ENCODE data around the gene COQ10A.

The COQ10A gene

GRCh38 chr12:56299308-56299852 is 32.6 kb downstream of the COQ10A start:
- peaks cover 20% of the 10 kb centered on the region for H3K4me1 ChIP-seq (ENCODE audit: control insufficient read depth, insufficient read depth, low read length, unreplicated experiment)
- peak overlapping the region; percentile 56 for H2AFZ ChIP-seq (ENCODE audit: low read length, unreplicated experiment)
- peak overlapping the region; percentile 76 for H3K27ac ChIP-seq (ENCODE audit: low read depth, low read length)
- H3K79me2 ChIP-seq (ENCODE audit: control insufficient read depth, insufficient read depth, low read length, unreplicated experiment) = peaks cover 50% of the 10 kb centered on the region
- H3K27me3 ChIP-seq (ENCODE audit: insufficient read depth, low read length) = no peaks in the 10 kb centered on the region
- peaks cover 6% of the 10 kb centered on the region; the same call in 1 of the 2 replicates for H3K36me3 ChIP-seq (ENCODE audit: insufficient read depth, low read length)
- H3K4me3 ChIP-seq (ENCODE audit: low read depth, low read length) = peak overlapping the region; percentile 90

DNA sequence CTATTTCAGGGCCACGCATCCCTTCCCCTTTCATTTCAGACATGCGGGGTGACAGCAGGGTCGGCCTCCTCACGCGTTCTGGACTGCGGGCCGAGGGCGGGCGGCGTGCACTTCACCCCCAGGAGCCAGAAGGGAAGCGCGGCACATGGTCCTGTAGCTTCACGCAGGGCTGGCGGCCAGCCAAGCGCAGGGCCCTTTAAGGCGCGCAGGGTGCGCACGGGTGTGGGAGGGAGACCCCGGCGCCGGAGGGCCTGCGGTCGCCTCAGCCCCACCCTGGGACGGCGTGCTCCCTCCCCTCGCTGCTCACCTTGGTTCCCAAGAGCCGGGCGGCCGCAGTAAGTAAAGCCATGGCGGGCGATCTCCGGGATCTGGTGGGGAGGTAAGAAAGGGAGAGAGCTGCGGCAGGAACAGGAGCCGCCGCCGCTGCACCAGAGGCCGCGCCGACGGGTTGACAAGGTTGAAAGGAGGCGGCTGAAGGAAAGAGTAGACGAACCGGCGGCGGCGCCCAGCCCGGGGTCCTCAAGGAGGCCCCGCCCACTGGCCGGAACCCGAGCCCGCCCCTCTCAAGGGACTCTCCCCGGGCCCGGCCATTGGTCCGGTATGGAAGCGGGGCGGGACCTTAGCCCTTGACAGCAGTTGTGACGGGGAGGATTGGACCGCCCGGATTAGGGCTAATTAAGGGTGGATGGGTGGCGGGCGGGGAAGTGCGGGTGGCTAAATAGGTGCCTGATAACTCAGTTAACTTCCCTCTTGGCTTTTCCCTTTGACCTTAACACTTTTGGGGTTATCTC is 33.3 kb downstream of the COQ10A start, which contains the start of gene CS:
CS (minus strand) TSS at position 478 of the 791 bp plus-strand sequence; CDS start at position 349, 129 bp downstream.
- Histone ChIP-seq H3K79me2 (ENCODE audit: control insufficient read depth, insufficient read depth, low read length, unreplicated experiment) (peaks cover 45% of the 10 kb centered on the region), H3K36me3 (ENCODE audit: insufficient read depth, low read length) (peaks cover 6% of the 10 kb centered on the region; the same call in 1 of the 2 replicates), H3K27ac (ENCODE audit: low read depth, low read length) (peak within 1 kb of the TSS; percentile 76), H3K4me1 (ENCODE audit: control insufficient read depth, insufficient read depth, low read length, unreplicated experiment) (peaks cover 20% of the 10 kb centered on the region), H3K4me3 (ENCODE audit: low read depth, low read length) (peak within 1 kb of the TSS; percentile 90), H3K27me3 (ENCODE audit: insufficient read depth, low read length) (no peaks in the 10 kb centered on the region), H2AFZ (ENCODE audit: low read length, unreplicated experiment) (peak within 1 kb of the TSS; percentile 85)

GRCh38 chr12:56300644-56301464 is 34.1 kb downstream of the COQ10A start:
- Histone ChIP-seq H3K36me3 (ENCODE audit: insufficient read depth, low read length) (peaks cover 6% of the 10 kb centered on the region; the same call in 1 of the 2 replicates), H3K79me2 (ENCODE audit: control insufficient read depth, insufficient read depth, low read length, unreplicated experiment) (peaks cover 42% of the 10 kb centered on the region), H2AFZ (ENCODE audit: low read length, unreplicated experiment) (peak overlapping the region; percentile 85), H3K27ac (ENCODE audit: low read depth, low read length) (peak overlapping the region; percentile 76), H3K4me3 (ENCODE audit: low read depth, low read length) (peak overlapping the region; percentile 90), H3K4me1 (ENCODE audit: control insufficient read depth, insufficient read depth, low read length, unreplicated experiment) (peaks cover 20% of the 10 kb centered on the region), H3K27me3 (ENCODE audit: insufficient read depth, low read length) (no peaks in the 10 kb centered on the region)

GRCh38 chr12:56304276-56304675 is 37.5 kb downstream of the COQ10A start:
- Histone ChIP-seq H3K27me3 (ENCODE audit: insufficient read depth, low read length) (no peaks in the 10 kb centered on the region), H2AFZ (ENCODE audit: low read length, unreplicated experiment) (no peak overlapping the region), H3K27ac (ENCODE audit: low read depth, low read length) (no peak overlapping the region), H3K4me3 (ENCODE audit: low read depth, low read length) (no peak overlapping the region), H3K36me3 (ENCODE audit: insufficient read depth, low read length) (peaks cover 6% of the 10 kb centered on the region; the same call in 1 of the 2 replicates), H3K79me2 (ENCODE audit: control insufficient read depth, insufficient read depth, low read length, unreplicated experiment) (peaks cover 8% of the 10 kb centered on the region), H3K4me1 (ENCODE audit: control insufficient read depth, insufficient read depth, low read length, unreplicated experiment) (peaks cover 8% of the 10 kb centered on the region)

- Histone ChIP-seq H3K27ac (ENCODE audit: low read depth, low read length) (no peak overlapping the region), H3K27me3 (ENCODE audit: insufficient read depth, low read length) (no peaks in the 10 kb centered on the region), H3K79me2 (ENCODE audit: control insufficient read depth, insufficient read depth, low read length, unreplicated experiment) (peaks cover 3% of the 10 kb centered on the region), H2AFZ (ENCODE audit: low read length, unreplicated experiment) (no peak overlapping the region), H3K36me3 (ENCODE audit: insufficient read depth, low read length) (peaks cover 10% of the 10 kb centered on the region; the same call in 1 of the 2 replicates), H3K4me3 (ENCODE audit: low read depth, low read length) (no peak overlapping the region), H3K4me1 (ENCODE audit: control insufficient read depth, insufficient read depth, low read length, unreplicated experiment) (peaks cover 8% of the 10 kb centered on the region)
Measured at GRCh38 chr12:56304872-56305590, 38.3 kb downstream of the COQ10A start.

DNA sequence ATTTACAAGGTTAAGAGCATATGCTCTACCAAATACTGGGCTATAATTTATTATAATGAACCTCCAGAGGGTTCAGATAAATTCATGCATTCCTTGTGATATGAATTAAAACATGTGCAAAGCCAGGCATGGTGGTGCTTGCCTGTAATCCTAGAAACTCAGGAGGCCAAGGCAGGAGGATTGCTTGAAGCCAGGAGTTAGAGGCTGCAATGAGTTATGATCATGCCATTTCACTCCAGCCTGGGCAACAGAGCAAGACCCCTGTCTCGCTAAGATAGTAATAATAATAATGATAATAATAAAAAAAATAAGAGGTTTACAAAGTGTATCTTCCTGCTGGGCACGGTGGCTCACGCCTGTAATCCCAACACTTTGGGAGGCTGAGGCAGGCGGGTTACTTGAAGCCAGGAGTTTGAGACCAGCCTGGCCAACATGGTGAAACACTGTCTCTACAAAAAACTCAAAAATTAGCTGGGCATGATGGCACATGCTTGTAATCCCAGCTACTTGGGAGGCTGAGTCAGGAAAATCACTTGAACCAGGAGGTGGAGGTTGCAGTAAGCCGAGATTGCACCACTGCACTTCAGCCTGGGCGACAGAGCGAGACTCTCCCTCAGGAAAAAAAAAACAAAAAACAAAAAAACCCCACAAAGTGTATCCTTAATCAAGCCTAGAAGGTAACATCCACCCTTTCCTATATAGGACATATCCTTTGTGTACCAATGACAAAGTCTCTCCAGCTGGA is 40.7 kb downstream of the COQ10A start:
- H3K36me3 ChIP-seq (ENCODE audit: insufficient read depth, low read length) = peaks cover 17% of the 10 kb centered on the region; the same call in 1 of the 2 replicates

DNA sequence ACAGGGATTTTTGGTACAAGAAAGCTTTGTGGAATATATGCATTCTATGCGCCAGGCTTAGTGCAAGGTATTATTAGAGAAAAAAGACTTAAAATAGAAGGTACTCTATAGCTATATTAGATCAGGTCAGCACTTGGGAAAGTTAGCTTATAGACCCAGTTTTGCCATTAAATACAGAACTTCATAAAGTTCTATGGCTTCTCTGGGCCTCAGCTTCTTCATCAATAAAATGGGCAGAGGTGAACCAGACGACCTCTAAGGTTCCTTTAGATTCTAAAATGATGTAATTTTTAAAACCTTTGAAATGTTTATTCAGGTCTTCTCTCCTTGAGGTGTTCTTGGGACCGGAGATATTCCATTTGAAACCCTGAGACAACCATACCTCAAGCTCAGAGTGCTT is 42.0 kb downstream of the COQ10A start:
- Histone ChIP-seq H3K4me3 (ENCODE audit: low read depth, low read length) (no peak overlapping the region), H3K4me1 (ENCODE audit: control insufficient read depth, insufficient read depth, low read length, unreplicated experiment) (no peaks in the 10 kb centered on the region), H3K27me3 (ENCODE audit: insufficient read depth, low read length) (no peaks in the 10 kb centered on the region), H3K36me3 (ENCODE audit: insufficient read depth, low read length) (peaks cover 17% of the 10 kb centered on the region; the same call in 1 of the 2 replicates), H3K27ac (ENCODE audit: low read depth, low read length) (no peak overlapping the region), H2AFZ (ENCODE audit: low read length, unreplicated experiment) (no peak overlapping the region), H3K79me2 (ENCODE audit: control insufficient read depth, insufficient read depth, low read length, unreplicated experiment) (no peaks in the 10 kb centered on the region)

More for the DNA sequence above, 40.7 kb downstream of the COQ10A start:
- Histone ChIP-seq H2AFZ (ENCODE audit: low read length, unreplicated experiment) (no peak overlapping the region), H3K27ac (ENCODE audit: low read depth, low read length) (no peak overlapping the region), H3K27me3 (ENCODE audit: insufficient read depth, low read length) (no peaks in the 10 kb centered on the region), H3K4me1 (ENCODE audit: control insufficient read depth, insufficient read depth, low read length, unreplicated experiment) (no peaks in the 10 kb centered on the region), H3K4me3 (ENCODE audit: low read depth, low read length) (no peak overlapping the region), H3K79me2 (ENCODE audit: control insufficient read depth, insufficient read depth, low read length, unreplicated experiment) (no peaks in the 10 kb centered on the region)

- H3K27ac ChIP-seq (ENCODE audit: low read depth, low read length) = no peak overlapping the region
- peaks cover 5% of the 10 kb centered on the region for H3K4me1 ChIP-seq (ENCODE audit: control insufficient read depth, insufficient read depth, low read length, unreplicated experiment)
- no peak overlapping the region for H2AFZ ChIP-seq (ENCODE audit: low read length, unreplicated experiment)
- no peak overlapping the region for H3K4me3 ChIP-seq (ENCODE audit: low read depth, low read length)
- peaks cover 18% of the 10 kb centered on the region for H3K79me2 ChIP-seq (ENCODE audit: control insufficient read depth, insufficient read depth, low read length, unreplicated experiment)
- H3K36me3 ChIP-seq (ENCODE audit: insufficient read depth, low read length) = peaks cover 23% of the 10 kb centered on the region; the same call in 1 of the 2 replicates
- no peaks in the 10 kb centered on the region for H3K27me3 ChIP-seq (ENCODE audit: insufficient read depth, low read length)
Measured at GRCh38 chr12:56311003-56311402, 44.3 kb downstream of the COQ10A start.

- H3K27me3 ChIP-seq (ENCODE audit: insufficient read depth, low read length) = no peaks in the 10 kb centered on the region
- H2AFZ ChIP-seq (ENCODE audit: low read length, unreplicated experiment) = peak overlapping the region; percentile 51
- peaks cover 14% of the 10 kb centered on the region; the same call in 1 of the 2 replicates for H3K36me3 ChIP-seq (ENCODE audit: insufficient read depth, low read length)
- peak overlapping the region; percentile 78; the same call in 1 of the 2 replicates for H3K27ac ChIP-seq (ENCODE audit: low read depth, low read length)
- H3K4me3 ChIP-seq (ENCODE audit: low read depth, low read length) = peak overlapping the region; percentile 87
- H3K79me2 ChIP-seq (ENCODE audit: control insufficient read depth, insufficient read depth, low read length, unreplicated experiment) = peaks cover 18% of the 10 kb centered on the region
- H3K4me1 ChIP-seq (ENCODE audit: control insufficient read depth, insufficient read depth, low read length, unreplicated experiment) = peaks cover 9% of the 10 kb centered on the region
Measured at GRCh38 chr12:56315249-56315621, 48.5 kb downstream of the COQ10A start.

Measured in ACC112 (cell line).